ENCODE measurements around the gene TCF21.
"Not testable (repeated sequence)": the region's sequence is repeated elsewhere in the genome, so short reads cannot be mapped to it uniquely, and the experiment has no call there.

TCF21 gene

DNA sequence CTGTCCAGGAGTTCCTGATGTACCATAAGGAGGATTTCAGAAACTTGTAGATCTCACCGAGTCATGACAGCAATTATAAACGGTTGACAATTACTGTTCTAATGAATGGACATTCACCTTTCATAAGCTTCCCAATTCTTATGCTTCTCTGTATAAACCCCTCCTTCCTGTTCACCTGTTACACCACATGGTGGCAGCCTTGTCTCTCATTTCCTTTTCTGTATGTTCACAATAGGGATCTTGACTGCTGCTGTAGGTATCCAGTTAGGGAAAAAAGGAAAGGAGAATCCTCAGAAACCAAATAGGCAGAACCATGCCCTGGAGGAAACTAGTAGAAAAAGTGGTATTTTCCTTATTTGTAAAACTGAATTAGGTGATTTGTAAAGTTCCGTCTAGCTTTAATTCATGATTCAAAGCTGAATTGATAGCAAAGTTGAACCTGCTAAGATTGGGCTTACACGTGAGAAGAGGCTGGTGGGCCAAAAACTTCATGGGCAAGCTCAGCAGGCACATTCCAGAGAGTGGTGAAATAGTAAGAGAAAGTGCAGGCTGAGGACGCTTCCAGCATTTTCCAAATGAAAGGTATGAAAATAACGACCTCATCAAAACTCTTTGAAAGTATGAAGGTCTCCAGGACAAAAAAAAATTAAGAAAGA is 35.2 kb downstream of the TCF21 start:
- peak; percentile 36 to 37 for DNase-seq (ENCODE audit: low read depth in 2 of 2)

DNA sequence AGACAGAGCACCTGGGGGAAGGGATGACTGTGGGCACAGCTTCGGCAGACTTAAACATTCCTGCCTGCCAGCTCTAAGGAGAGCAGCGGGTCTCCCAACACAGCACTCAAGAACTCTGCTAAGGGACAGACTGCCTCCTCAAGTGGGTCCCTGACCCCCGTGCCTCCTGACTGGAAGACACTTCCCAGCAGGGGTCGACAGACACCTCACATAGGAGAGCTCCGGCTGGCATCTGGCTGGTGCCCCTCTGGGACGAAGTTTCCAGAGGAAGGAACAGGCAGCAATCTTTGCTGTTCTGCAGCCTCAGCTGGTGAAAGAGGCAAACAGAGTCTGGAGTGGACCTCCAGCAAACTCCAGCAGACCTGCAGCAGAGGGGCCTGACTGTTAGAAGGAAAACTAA is 42.3 kb downstream of the TCF21 start:
- not testable (repeated sequence) for DNase-seq (ENCODE audit: low read depth in 2 of 2)

DNA sequence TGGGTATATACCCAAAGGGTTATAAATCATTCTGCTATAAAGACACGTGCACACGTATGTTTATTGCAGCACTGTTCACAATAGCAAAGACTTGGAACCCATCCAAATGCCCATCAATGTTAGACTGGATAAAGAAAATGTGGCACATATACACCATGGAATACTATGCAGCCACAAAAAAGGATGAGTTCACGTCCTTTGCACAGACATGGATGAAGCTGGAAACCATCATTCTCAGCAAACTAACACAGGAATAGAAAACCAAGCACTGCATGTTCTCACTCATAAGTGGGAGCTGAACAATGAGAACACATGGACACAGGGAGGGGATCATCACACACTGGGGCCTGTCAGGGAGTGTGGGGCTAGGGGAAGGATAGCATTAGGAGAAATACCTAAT is 47.4 kb downstream of the TCF21 start:
- not testable (repeated sequence) for DNase-seq (ENCODE audit: low read depth in 2 of 2)

DNA sequence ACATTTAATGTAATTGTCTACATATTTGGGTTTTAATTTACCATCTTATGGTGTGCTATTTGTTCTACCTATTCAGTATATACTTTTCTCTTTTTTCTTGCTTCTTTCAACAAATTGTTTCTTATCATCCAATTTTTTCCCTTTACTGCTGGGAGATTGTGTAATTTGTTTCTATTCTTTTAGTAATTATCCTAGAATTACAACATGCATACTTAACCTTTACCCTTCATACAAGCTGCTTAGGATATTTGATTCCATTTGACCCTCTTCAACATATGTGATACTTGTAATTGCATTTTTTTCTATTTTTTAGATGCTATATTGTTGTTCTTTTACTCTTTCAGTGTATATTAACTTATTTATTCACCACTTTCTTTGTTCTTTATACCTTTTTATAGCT is 49.0 kb downstream of the TCF21 start:
- DNase-seq (ENCODE audit: low read depth in 2 of 2): no peak

DNA sequence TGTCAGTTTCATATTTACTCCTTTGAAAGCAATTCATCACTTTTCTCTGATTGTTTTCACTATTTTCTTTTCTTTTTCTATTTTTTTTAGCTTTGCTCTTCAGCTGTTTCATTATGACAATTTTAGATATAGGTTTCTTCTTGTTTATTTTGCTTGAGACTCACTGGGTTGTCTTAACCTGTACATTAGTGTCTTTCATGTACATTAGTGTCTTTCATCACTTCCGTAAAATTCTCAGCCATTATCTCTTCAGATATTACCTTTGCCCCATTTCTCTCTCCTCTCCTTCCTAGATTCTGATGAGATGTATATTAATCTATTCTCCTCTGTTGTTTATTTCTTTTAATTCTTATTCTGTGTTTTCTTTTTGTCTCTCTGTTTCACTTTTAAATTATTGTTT is 49.6 kb downstream of the TCF21 start:
- no peak for DNase-seq (ENCODE audit: low read depth in 2 of 2)

DNA sequence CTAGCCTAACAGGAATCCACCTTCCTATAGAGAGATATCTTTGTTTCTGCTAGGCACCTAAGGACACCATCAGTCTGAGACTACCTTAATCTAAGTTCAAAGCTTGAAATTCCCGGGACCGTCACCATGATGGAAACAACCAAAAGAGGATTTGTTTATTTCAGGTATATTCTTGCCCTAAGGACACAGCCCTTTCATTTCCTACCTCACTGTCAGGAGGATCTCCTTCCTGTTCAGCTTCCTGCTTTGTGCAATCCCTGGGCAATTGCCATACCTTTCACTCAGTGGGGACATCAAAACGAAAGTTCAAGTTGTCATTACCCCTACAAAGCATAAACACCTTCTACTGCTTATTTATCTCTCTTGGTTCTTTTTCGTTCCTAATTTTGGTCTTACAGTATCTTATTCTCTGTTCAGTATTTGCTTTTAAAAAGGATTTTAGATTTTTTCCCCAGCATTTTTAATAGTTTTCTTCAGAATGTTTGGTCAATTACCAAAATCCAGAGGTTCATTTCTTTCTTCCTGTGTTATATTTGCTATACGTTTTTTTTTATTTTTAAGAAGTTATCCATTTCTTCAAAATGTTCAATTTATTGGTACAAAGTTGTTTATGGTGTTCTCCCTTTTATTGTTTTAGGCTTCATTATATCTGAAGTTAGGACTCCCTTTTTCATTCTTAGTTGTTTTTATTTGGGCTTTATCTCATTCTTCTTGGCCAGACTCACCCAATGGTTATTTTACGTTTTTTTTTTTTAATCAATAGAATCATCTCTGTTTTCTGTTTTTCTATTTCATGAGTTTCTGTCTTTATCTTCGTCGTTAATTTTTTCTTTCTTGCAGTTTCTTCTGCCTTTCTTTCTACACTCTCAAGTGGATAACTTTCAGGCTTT is 51.1 kb downstream of the TCF21 start:
- DNase-seq (ENCODE audit: low read depth in 2 of 2): no peak

All from fibroblast of skin of left biceps (primary cell).